K562 (cell line): ENCODE measurements around the gene NAIF1. TPM values are rescaled to one million over a fixed set of nuclear protein-coding genes. Genes with fewer than 3 reads are reported as not detected.
A peak's percentile ranks its signal among the peaks of the same experiment; 100 is the strongest.

Experiments used
- ARID3A ChIP-seq: IDR thresholded peaks from 2 replicates; pipeline ENCODE4 v1.6.1; 2012; ENCODE audit warnings: low read depth, low read length, improper control_type of control experiment, borderline replicate concordance
- CSDE1 ChIP-seq, 2 experiments: fragments of 450-650 bp; IDR thresholded peaks; 2 replicates each; pipeline ENCODE4 v1.6.1; 2016; ENCODE audit warnings: mild to moderate bottlenecking in 1 of 2
- CTCFL ChIP-seq: IDR thresholded peaks from 2 replicates; pipeline ENCODE4 v1.6.1; 2011; ENCODE audit warnings: borderline replicate concordance, low read depth, mild to moderate bottlenecking, moderate library complexity, low read length; ENCODE audit not compliant: insufficient read depth, poor library complexity, severe bottlenecking
- FOS ChIP-seq: IDR thresholded peaks from 3 replicates; pipeline ENCODE4 v1.6.1; 2011; ENCODE audit not compliant: insufficient read length; ENCODE audit errors: extremely low read depth
- HNRNPK ChIP-seq: fragments of 200-400 bp; formaldehyde crosslinking; IDR thresholded peaks from one replicate; pipeline ENCODE4 v1.6.1; 2018; ENCODE audit warnings: mild to moderate bottlenecking, low read depth, low read length; ENCODE audit not compliant: poor library complexity, severe bottlenecking
- MAX ChIP-seq: sonication (generic); formaldehyde crosslinking; IDR thresholded peaks from 2 replicates; pipeline ENCODE4 v1.9.0; 2022; ENCODE audit warnings: mild to moderate bottlenecking, missing genetic modification reagents
- NCOR1 ChIP-seq: fragments of 450-650 bp; IDR thresholded peaks from 2 replicates; pipeline ENCODE4 v1.6.1; 2016; ENCODE audit warnings: mild to moderate bottlenecking, moderate library complexity
- NR1H2 ChIP-seq: sonication (generic); formaldehyde crosslinking; IDR thresholded peaks from 2 replicates; pipeline ENCODE4 v1.4.0; 2020; ENCODE audit warnings: mild to moderate bottlenecking, missing genetic modification reagents
- POLR2AphosphoS2 ChIP-seq: IDR thresholded peaks from 2 replicates; pipeline ENCODE4 v1.6.1; 2012; ENCODE audit warnings: low read length, improper control_type of control experiment
- SETDB1 ChIP-seq: IDR thresholded peaks from one replicate; pipeline ENCODE4 v1.6.1; 2012; ENCODE audit warnings: low read length, control low read depth, inconsistent platforms
- SMARCC2 ChIP-seq: fragments of 450-650 bp; IDR thresholded peaks from 2 replicates; pipeline ENCODE4 v1.6.1; 2017; ENCODE audit warnings: antibody characterized with exemption, moderate library complexity, mild to moderate bottlenecking, low read depth
- VEZF1 ChIP-seq: fragments of 200-800 bp; sonication (Bioruptor generic); IDR thresholded peaks from 2 replicates; pipeline ENCODE4 v1.6.1; 2017; ENCODE audit warnings: missing genetic modification characterization, missing compliant biosample characterization
- ZMIZ1 ChIP-seq, 2 experiments: fragments of 150-350 bp in 1 of 2; IDR thresholded peaks; 2 replicates each; pipeline ENCODE4 v1.6.1; 2012 to 2016; ENCODE audit warnings: low read depth in 2 of 2, low read length in 2 of 2, mild to moderate bottlenecking in 1 of 2, moderate library complexity in 1 of 2
- ZNF398 ChIP-seq: fragments of 250-450 bp; sonication (Bioruptor Pico); IDR thresholded peaks from 2 replicates; pipeline ENCODE4 v1.8.0; 2021; ENCODE audit warnings: moderate library complexity, mild to moderate bottlenecking, inconsistent platforms
- polyA plus RNA-seq, 8 experiments: library from polyadenylated mRNA; depleted of rRNA in 4 of 8; stranded (reverse) in 5 of 8; unstranded in 3 of 8; fragments of >200 nt; fragmentation: Nextera tagmentation in 2 of 8; fragmentation: Illumina TruSeq in 1 of 8; extraction: Ambion mirVana in 2 of 8; extraction: Trizol in 1 of 8; gene quantifications; 2 replicates each; pipeline versions ENCODE4 v1.2.1 to v1.2.3, GENCODE V29; 2011 to 2014; ENCODE audit warnings: inconsistent platforms in 1 of 8, missing spikeins in 1 of 8
- total RNA-seq, 7 experiments: library from RNA; depleted of rRNA in 6 of 7; stranded (reverse); fragments of >200 nt in 6 of 7; fragmentation: Illumina TruSeq in 2 of 7; extraction: Trizol in 2 of 7; gene quantifications; 2 replicates each; pipeline versions ENCODE4 v1.2.1 to v1.2.3, GENCODE V29; 2011 to 2021; ENCODE audit warnings: low replicate concordance in 1 of 7

NAIF1 gene
- total and polyA plus RNA-seq, 9 of the 15 experiments (the other 6 are each of a cell fraction or from before 2014, with no cell fraction given) = 4.8 to 26.6 (median 17.2) TPM

- TF ChIP-seq SMARCC2 (peak; percentile 90), SETDB1 (no peak), CSDE1 (IDR thresholded peaks at IDR 0.05) (no peak), NCOR1 (peak; percentile 96), HNRNPK (no peak), ARID3A (no peak), ZNF398 (no peak), VEZF1 (CRISPR knock-in tag) (peak; percentile 80), ZMIZ1 (IDR thresholded peaks at IDR 0.05; ENCODE audit: low read depth in 2 of 2, low read length in 2 of 2) (peak in 1 of 2 experiments; percentile 96; a peak in 2 of 4 replicates), FOS (no peak), MAX (CRISPR knock-in tag) (peak; percentile 77; the same call in 1 of the 2 replicates), POLR2AphosphoS2 (no peak), NR1H2 (CRISPR knock-in tag) (no peak), CTCFL (no peak)
Observed at GRCh38 chr9:128115187-128116103, 48.3 kb upstream of the NAIF1 start (continued).
